ENCODE measurements around the gene SLC18A3. TPM values are rescaled to one million over a fixed set of nuclear protein-coding genes. Genes with fewer than 3 reads are reported as not detected.
A peak's percentile ranks its signal among the peaks of the same experiment; 100 is the strongest.

SLC18A3 gene
- total and polyA plus RNA-seq, 4 donors = 1.9 to 19.9 (median 11.1) TPM

DNA sequence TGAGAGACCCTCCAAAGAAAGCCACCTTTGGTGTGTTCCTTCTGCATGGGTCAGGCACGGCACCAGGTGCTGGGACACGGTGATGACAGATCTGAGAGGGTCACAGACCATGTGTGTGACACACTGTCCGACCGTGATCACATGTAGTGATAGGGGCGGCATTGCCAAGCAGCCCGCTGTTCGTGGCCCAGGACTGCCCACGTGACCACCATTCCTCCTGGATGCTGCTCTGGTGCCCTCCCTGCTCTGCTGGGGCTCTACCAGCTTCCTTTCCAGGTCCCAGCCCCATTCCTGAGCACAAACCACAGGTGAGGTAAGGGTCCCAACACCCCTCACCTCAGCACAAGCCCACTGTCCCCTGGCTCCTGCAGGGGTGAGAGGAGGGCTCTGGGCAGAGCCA is 10.1 kb upstream of the SLC18A3 start:
- Histone ChIP-seq H3K27ac (ENCODE audit: low read depth, low read length) (no peak overlapping the region), H3K36me3 (ENCODE audit: control insufficient read depth, insufficient read depth, low read length) (no peaks in the 10 kb centered on the region), H3K4me3 (ENCODE audit: low read depth, low read length) (no peak overlapping the region), H3K4me1 (ENCODE audit: control insufficient read depth, insufficient read depth, low read length) (no peaks in the 10 kb centered on the region), H3K9me3 (ENCODE audit: control insufficient read depth, insufficient read depth, low read length) (no peaks in the 10 kb centered on the region), H3K27me3 (ENCODE audit: control insufficient read depth, insufficient read depth, low read length) (peaks cover 30% of the 10 kb centered on the region)
- no peak for DNase-seq (ENCODE audit: low read depth in 4 of 6, low spot score in 6 of 6)
- WGBS (ENCODE audit: insufficient coverage) = 92% methylated on average over 8 of the region's 8 CpGs

- 88% methylated on average over 2 of the region's 4 CpGs for WGBS (ENCODE audit: insufficient coverage)
- H3K27me3 ChIP-seq (ENCODE audit: control insufficient read depth, insufficient read depth, low read length) = peaks cover 34% of the 10 kb centered on the region
- no peak for DNase-seq (ENCODE audit: low read depth in 4 of 6, low spot score in 6 of 6)
- H3K4me3 ChIP-seq (ENCODE audit: low read depth, low read length) = no peak overlapping the region
- no peaks in the 10 kb centered on the region for H3K36me3 ChIP-seq (ENCODE audit: control insufficient read depth, insufficient read depth, low read length)
- H3K4me1 ChIP-seq (ENCODE audit: control insufficient read depth, insufficient read depth, low read length) = peaks cover 7% of the 10 kb centered on the region
- no peak overlapping the region for H3K27ac ChIP-seq (ENCODE audit: low read depth, low read length)
- no peaks in the 10 kb centered on the region for H3K9me3 ChIP-seq (ENCODE audit: control insufficient read depth, insufficient read depth, low read length)
Measured at GRCh38 chr10:49600781-49601400, 9.2 kb upstream of the SLC18A3 start.

GRCh38 chr10:49601857-49602256 is 8.3 kb upstream of the SLC18A3 start:
- H3K27ac ChIP-seq (ENCODE audit: low read depth, low read length) = no peak overlapping the region
- H3K36me3 ChIP-seq (ENCODE audit: control insufficient read depth, insufficient read depth, low read length) = no peaks in the 10 kb centered on the region
- H3K27me3 ChIP-seq (ENCODE audit: control insufficient read depth, insufficient read depth, low read length) = peaks cover 26% of the 10 kb centered on the region
- no peak for DNase-seq (ENCODE audit: low read depth in 4 of 6, low spot score in 6 of 6)
- H3K4me3 ChIP-seq (ENCODE audit: low read depth, low read length) = no peak overlapping the region
- H3K4me1 ChIP-seq (ENCODE audit: control insufficient read depth, insufficient read depth, low read length) = peaks cover 14% of the 10 kb centered on the region
- 77% methylated on average over 5 of the region's 7 CpGs for WGBS (ENCODE audit: insufficient coverage)
- H3K9me3 ChIP-seq (ENCODE audit: control insufficient read depth, insufficient read depth, low read length) = no peaks in the 10 kb centered on the region

GRCh38 chr10:49602380-49603023 is 7.6 kb upstream of the SLC18A3 start:
- no peaks in the 10 kb centered on the region for H3K9me3 ChIP-seq (ENCODE audit: control insufficient read depth, insufficient read depth, low read length)
- DNase-seq (ENCODE audit: low read depth in 4 of 6, low spot score in 6 of 6) = no peak
- H3K4me1 ChIP-seq (ENCODE audit: control insufficient read depth, insufficient read depth, low read length) = peaks cover 20% of the 10 kb centered on the region
- 71% methylated on average over 2 of the region's 2 CpGs for whole genome bisulfite sequencing (ENCODE audit: insufficient coverage)
- H3K27ac ChIP-seq (ENCODE audit: low read depth, low read length) = no peak overlapping the region
- peaks cover 31% of the 10 kb centered on the region for H3K27me3 ChIP-seq (ENCODE audit: control insufficient read depth, insufficient read depth, low read length)
- no peak overlapping the region for H3K4me3 ChIP-seq (ENCODE audit: low read depth, low read length)
- no peaks in the 10 kb centered on the region for H3K36me3 ChIP-seq (ENCODE audit: control insufficient read depth, insufficient read depth, low read length)

DNA sequence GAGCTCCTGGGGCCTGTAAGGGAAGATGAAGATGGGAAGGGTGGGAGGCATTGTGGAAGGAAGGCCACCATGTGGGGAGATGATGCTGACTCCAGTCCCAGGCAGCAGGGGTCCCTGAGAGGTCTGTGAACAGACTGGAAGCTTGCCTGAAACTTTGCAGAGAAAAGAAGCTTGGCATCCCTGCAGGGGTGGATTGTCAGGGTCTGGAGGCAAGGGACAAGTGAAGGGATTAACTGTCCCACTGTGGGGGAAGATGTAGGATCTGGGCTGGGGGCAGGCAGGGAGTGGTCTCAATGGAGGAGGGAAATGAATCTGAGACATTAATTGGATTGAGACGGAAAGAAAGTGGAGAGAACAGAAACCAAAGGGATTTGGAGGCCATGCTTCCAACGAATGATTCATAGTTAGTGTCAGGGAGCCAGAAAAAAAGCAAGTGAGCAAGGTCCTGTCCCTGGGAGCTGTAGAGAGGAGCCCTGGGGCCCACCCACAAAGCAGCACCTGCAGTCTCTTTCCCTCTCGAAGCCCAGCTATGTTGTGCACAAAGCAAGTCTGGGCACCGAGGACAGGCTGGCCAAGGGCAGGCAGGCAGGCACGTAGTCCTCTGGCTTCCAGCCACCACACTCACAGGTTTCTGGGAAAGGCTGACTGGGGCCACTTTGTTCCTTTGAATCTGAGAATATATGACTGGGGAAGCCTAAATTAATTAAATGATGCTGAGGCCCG is 4.7 kb upstream of the SLC18A3 start:
- H3K27me3 ChIP-seq (ENCODE audit: control insufficient read depth, insufficient read depth, low read length) = peaks cover 56% of the 10 kb centered on the region
- H3K4me1 ChIP-seq (ENCODE audit: control insufficient read depth, insufficient read depth, low read length) = peaks cover 36% of the 10 kb centered on the region
- H3K4me3 ChIP-seq (ENCODE audit: low read depth, low read length) = no peak overlapping the region
- peak in 1 of 6 donors; percentile 50 for DNase-seq (ENCODE audit: low read depth in 4 of 6, low spot score in 6 of 6)
- no peak overlapping the region for H3K27ac ChIP-seq (ENCODE audit: low read depth, low read length)
- H3K9me3 ChIP-seq (ENCODE audit: control insufficient read depth, insufficient read depth, low read length) = no peaks in the 10 kb centered on the region
- 54% methylated on average over 5 of the region's 6 CpGs for WGBS (ENCODE audit: insufficient coverage)
- no peaks in the 10 kb centered on the region for H3K36me3 ChIP-seq (ENCODE audit: control insufficient read depth, insufficient read depth, low read length)

DNA sequence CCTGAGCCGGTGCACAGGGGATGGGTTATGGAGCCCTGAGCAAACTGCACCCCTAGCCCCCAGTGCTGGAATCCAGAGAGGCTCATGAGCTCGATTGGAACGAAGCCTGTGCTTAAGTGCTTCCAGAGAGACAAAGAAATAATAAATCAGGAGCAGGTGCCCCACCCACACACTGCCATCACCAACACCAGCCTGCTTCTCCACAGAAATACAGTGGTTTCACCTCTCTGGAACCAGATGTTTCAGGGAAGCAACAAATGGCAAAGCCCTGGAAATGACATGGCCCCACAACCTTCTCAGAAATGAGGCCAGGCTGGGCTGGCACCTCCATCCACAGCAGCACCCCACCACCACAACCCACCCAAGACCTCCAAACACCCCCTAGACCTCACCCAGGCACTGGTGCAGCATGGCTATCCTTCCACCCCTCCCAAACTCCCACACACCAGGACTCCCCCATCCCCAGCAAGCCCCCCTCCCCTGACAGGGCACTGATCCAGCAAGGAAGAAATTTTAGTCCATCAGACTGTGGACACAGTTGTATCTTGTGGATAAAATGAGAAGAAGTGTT is 4.1 kb upstream of the SLC18A3 start:
- Histone ChIP-seq H3K4me1 (ENCODE audit: control insufficient read depth, insufficient read depth, low read length) (peaks cover 43% of the 10 kb centered on the region), H3K4me3 (ENCODE audit: low read depth, low read length) (no peak overlapping the region), H3K36me3 (ENCODE audit: control insufficient read depth, insufficient read depth, low read length) (no peaks in the 10 kb centered on the region), H3K27me3 (ENCODE audit: control insufficient read depth, insufficient read depth, low read length) (peaks cover 63% of the 10 kb centered on the region), H3K9me3 (ENCODE audit: control insufficient read depth, insufficient read depth, low read length) (no peaks in the 10 kb centered on the region), H3K27ac (ENCODE audit: low read depth, low read length) (no peak overlapping the region)
- 3% methylated on average over 3 of the region's 3 CpGs for WGBS (ENCODE audit: insufficient coverage)
- no peak for DNase-seq (ENCODE audit: low read depth in 4 of 6, low spot score in 6 of 6)

DNA sequence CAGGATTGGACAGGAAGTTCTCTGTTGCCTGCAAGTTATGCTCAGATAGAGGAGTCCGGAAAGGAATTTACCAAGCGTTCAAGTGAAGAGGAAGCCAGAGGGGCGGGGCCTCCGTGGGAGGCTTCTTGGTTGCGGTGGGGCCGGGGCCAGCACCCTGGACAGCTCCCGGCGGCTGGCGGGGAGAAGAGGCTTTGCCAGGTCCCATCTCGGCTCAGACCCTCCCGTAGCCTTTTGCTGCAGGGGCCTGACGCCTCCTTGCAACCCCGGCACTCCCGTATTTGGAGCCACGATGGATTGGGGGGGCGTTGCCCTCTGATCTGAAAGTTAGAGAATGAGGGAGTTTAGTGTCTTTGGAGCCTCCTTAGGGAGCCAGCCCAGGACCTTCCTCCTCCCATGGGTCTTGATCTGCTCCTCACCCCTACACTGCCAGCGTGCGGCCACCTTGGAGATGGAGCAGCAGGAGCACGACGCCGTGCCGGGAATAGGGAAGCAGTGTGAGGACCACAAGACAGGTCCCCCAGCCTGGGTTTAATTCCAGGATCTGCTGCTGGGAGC is 3.1 kb upstream of the SLC18A3 start:
- Histone ChIP-seq H3K36me3 (ENCODE audit: control insufficient read depth, insufficient read depth, low read length) (no peaks in the 10 kb centered on the region), H3K4me1 (ENCODE audit: control insufficient read depth, insufficient read depth, low read length) (peaks cover 53% of the 10 kb centered on the region), H3K9me3 (ENCODE audit: control insufficient read depth, insufficient read depth, low read length) (no peaks in the 10 kb centered on the region), H3K4me3 (ENCODE audit: low read depth, low read length) (no peak overlapping the region), H3K27ac (ENCODE audit: low read depth, low read length) (no peak overlapping the region), H3K27me3 (ENCODE audit: control insufficient read depth, insufficient read depth, low read length) (peaks cover 69% of the 10 kb centered on the region)
- 6% methylated on average over 21 of the region's 22 CpGs for WGBS (ENCODE audit: insufficient coverage)
- DNase-seq (ENCODE audit: low read depth in 4 of 6, low spot score in 6 of 6) = peak in 1 of 6 donors; percentile 63

DNA sequence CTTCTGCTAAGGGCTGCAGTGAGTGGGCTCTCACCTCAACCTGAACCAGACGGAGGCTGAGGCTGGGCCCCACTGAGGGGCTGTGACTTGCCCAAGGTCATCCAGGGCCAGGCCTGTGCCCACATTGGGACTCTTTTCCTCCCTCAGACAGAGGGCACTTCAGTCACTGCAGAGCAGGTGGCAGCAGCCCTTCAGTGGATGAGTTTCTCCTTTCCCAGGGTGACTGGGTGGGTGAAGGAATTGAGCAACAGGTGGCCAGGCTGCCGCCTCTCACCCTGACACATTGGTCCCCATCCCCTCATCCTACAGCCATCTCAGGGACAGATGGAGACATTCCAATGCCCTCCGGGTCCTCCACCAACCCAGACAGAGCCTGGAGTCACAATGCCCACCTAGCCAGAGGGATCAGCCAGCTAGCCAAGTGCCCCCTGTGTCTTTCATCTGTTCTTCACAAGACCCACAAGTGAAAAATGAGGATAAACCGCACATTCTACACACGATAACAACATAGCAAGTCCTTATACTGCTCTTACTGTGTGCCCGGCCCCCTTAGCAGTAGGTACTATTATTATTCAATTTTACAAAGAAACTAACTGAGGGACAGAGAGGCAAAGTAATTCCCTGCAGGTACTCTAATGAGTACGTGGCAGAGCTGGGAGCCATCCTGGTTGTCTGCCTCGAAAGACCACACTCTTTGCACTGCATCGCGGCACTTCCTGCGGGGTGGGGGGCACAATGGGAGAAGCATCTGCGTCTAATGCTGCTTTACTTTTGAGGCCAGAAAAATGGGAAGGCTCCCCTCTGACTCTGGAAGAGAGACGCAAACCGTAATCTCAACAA is 1.7 kb upstream of the SLC18A3 start:
- DNase-seq (ENCODE audit: low read depth in 4 of 6, low spot score in 6 of 6) = no peak
- Histone ChIP-seq H3K4me1 (ENCODE audit: control insufficient read depth, insufficient read depth, low read length) (peaks cover 66% of the 10 kb centered on the region), H3K27ac (ENCODE audit: low read depth, low read length) (no peak overlapping the region), H3K36me3 (ENCODE audit: control insufficient read depth, insufficient read depth, low read length) (no peaks in the 10 kb centered on the region), H3K9me3 (ENCODE audit: control insufficient read depth, insufficient read depth, low read length) (no peaks in the 10 kb centered on the region), H3K4me3 (ENCODE audit: low read depth, low read length) (no peak overlapping the region), H3K27me3 (ENCODE audit: control insufficient read depth, insufficient read depth, low read length) (peaks cover 72% of the 10 kb centered on the region)
- WGBS (ENCODE audit: insufficient coverage) = 13% methylated on average over 10 of the region's 14 CpGs

DNA sequence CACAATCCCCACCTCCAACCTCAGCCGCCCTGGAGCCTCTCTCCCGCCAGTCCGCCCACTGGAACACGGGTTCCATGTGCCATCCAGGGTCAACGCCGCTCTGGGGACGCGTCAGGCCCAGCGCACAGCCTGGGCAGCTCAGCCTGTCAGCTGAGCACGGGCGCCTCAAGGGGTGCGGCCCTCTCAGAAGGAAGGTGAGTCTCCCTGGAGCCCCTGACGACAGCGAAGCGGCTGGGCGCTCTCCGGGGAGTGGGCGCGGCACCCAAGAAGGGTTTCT is 1.2 kb upstream of the SLC18A3 start:
- Histone ChIP-seq H3K4me3 (ENCODE audit: low read depth, low read length) (no peak overlapping the region), H3K36me3 (ENCODE audit: control insufficient read depth, insufficient read depth, low read length) (no peaks in the 10 kb centered on the region), H3K9me3 (ENCODE audit: control insufficient read depth, insufficient read depth, low read length) (no peaks in the 10 kb centered on the region), H3K27ac (ENCODE audit: low read depth, low read length) (no peak overlapping the region), H3K4me1 (ENCODE audit: control insufficient read depth, insufficient read depth, low read length) (peaks cover 72% of the 10 kb centered on the region), H3K27me3 (ENCODE audit: control insufficient read depth, insufficient read depth, low read length) (peaks cover 78% of the 10 kb centered on the region)
- 3% methylated on average over 18 of the region's 19 CpGs for whole genome bisulfite sequencing (ENCODE audit: insufficient coverage)
- no peak for DNase-seq (ENCODE audit: low read depth in 4 of 6, low spot score in 6 of 6)

Measured in spinal cord (tissue), 10 donors.